HG03521 (cell line): ENCODE data around the gene SDK2.
"Not testable (repeated sequence)": the region's sequence is repeated elsewhere in the genome, so short reads cannot be mapped to it uniquely, and the experiment has no call there.

Source experiments
- ATAC-seq: cut with Tn5 transposase; IDR thresholded peaks from one replicate; pipeline ENCODE4 v1.9.1; 2021; ENCODE audit warnings: mild to moderate bottlenecking, moderate library complexity; ENCODE audit not compliant: unreplicated experiment

The SDK2 gene

GRCh38 chr17:73492125-73492820 is 152.0 kb downstream of the SDK2 start:
- no peak for ATAC-seq

- no peak for ATAC-seq
Measured at GRCh38 chr17:73491648-73492047, 152.6 kb downstream of the SDK2 start.

- ATAC-seq, result no peak
Measured at GRCh38 chr17:73490851-73491250, 153.4 kb downstream of the SDK2 start.

DNA sequence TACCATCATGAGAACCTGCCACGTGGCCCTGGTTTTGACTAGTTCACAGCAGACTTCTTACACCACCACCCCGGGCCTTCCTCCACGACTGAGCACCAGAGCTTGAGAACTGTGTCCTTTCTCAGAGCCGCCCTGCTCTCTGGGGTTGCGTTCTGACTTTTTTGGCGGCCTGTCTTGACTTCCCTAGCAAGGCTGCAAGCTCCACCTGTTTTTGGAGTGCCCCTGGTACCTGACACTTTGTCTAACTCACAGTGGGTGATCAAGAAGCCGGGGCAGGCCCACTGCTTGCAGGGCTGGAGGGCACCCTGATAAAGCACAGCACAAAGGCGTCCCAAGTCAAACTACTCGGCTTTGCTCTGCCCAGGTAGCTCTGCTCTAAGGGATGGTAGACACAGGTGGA is 154.3 kb downstream of the SDK2 start:
- ATAC-seq, result no peak

DNA sequence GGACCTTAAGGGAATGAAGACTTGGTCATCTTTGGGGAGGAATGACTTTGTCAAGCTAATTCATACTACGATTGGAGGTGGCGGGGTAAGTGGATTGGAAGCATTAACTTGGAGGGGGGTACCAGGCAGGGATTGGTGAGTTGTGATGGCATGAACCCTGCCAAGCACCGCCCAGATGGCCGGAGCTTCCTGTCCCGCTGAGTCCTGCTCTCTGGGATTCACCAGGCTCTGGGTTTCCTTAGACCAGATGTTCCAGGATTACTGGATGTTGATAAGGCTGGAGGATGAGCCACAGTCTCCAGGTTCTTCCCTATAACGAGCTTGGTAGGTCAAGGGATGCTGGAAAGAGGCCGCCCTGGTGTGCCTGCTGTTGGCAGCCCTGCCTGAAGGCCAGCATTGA is 154.9 kb downstream of the SDK2 start:
- no peak for ATAC-seq

DNA sequence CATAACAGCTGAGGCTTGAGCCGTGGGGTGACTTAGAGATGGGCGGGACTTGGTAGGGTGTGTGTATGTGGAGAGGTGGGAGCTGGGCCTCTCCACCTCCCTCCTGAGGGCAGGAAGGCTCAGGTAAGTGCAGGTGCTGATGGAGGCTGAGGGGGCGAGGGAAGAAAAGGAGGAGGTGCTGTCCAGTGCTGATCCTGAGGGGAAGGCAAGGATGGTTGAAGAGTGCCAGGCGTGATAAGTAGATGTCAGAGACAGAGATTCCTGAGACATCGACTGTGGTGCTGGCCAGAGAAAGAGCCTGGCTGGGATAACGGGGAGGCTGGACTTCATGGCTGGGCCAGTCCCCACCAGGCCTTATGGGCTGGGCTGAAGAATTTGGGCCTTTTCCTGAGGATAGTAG is 159.1 kb downstream of the SDK2 start:
- no peak for ATAC-seq

DNA sequence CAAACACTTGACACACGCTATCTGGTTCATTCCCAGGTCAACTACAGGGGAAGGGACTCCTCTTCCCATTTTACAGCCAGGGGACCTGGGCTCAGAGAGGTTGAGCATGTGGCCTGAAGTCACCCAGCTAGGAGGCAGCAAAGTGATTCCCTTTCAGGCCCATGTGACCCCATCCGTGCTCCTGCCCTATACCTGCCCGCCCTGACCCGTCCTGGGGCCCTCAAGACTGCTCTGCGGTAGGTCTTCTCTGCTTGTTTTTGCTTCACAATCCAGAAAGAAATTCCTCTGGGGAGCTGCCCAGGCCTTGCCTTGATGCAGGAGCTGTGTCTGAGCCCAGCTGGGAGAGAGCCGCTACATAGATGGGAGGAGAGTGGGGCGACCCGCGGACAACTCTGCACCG is 161.4 kb downstream of the SDK2 start:
- no peak for ATAC-seq

- ATAC-seq, result no peak
Measured at GRCh38 chr17:73482251-73482716, 162.0 kb downstream of the SDK2 start.

- no peak for ATAC-seq
Measured at GRCh38 chr17:73481676-73482075, 162.6 kb downstream of the SDK2 start.

- ATAC-seq, result no peak
Measured at GRCh38 chr17:73480740-73481139, 163.5 kb downstream of the SDK2 start.

DNA sequence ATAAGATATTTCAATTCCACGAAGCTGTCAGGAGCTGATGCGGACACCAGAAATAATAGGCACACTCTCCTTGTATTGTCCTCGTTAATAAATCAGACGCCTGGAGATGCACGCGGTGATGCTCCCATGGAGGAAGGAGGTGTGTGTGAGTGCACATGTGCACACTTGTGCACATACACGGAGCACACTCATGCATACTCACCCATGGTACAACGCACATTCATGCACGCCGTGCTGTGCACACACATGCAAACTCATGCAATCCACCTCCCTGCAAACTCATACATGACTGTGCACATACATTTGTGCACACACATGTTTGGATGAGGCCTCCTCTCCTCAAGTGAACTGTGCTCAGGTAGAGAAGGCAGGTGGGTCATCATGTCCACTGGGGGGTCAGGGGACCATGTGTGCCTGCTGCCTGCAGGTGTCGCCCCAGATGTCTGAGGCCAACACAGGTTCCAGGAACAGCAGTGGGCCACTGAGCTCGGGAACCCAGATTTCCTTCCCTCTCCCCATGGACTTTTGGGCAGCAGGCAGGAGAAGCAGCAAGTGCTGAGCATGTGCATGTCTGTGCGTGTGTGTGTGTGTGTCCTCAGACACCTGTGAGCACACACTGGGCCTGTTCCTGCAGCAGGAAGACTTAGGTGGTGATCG is 165.3 kb downstream of the SDK2 start:
- ATAC-seq, result no peak

DNA sequence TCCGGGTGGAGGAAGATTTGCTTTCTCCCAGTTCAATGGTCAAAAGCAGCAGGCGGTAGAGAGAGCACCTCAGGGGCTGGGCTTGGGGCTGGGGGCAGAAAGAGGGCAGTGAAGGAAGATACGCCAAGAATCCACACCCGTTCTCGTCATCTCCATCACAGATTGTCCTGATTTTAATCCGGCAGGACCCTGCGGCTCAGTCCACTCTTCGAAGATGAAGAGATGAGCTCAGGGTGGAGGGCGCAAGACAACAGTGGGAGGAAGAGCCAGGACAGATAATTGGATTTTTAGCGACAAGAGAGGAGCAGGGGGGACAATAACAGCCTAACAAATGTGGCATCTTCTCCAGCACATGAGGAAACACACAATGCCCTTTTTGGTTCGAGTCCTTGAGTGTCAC is 165.9 kb downstream of the SDK2 start:
- ATAC-seq, result no peak

DNA sequence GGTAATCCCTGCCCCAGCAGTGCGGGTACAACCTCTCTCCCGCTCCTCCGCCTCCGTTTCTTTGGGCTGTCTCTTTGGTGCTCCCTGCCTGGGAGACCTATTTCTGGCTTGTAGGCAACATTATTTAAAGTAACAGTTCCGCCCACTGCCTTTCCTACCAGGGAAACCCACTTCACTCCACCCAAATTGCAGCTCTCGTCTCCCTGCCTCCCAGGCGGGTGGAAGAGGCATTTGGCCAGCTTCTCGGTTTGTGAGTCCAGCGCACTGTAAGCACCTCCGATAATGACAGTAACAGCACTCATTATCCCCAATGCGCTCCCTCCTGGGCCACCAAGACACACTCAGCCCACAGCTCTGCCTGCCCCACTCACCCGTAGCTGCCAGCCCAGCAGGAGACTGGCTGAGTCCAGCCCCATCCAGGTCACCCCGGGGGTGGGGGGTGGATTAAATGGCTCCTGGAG is 167.3 kb downstream of the SDK2 start:
- no peak for ATAC-seq

DNA sequence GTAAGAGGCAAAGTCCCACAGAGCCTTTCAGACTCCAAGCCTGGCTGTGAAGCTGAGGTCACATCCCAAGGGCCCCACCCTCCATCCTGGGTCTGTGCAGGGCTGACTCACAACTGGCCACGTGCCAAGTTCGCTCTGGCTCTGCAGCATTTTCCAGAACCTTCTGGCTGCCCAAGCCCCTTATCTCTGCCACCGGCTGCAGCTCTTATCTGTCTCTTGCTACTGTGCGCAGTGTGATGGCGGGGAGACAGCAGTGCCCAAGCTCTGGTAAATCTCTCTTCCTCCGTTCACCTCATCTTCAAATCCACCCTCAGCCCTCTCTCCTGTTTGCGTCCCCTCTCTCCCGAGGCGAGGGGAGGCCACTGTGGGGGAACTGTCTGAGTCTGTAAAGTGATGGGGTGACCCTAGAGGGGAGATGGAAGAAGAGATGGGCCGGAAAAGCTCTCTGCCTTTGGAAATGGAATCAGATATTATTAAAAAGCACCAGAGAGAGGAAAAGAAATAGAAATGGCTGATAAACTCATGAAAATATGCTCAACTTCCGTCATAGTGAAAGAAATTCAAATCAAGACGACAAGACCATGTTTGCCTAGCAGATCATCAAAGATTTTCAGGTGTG is 169.8 kb downstream of the SDK2 start:
- ATAC-seq, result no peak

DNA sequence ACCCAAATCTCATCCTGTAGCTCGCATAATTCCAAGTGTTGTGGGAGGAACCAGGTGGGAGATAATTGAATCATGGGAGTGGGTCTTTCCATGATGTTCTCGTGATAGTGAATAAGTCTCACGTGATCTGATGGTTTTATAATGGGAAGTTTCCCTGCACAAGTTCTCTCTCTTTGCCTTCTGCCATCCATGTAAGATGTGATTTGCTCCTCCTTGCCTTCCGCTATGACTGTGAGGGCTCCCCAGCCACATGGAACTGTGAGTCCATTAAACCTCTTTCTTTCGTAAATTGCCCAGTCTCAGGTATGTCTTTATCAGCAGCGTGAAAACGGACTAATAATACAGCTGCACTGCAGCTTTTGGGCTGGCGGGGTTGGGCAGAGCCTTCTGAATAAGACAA is 171.5 kb downstream of the SDK2 start:
- ATAC-seq, result not testable (repeated sequence)

DNA sequence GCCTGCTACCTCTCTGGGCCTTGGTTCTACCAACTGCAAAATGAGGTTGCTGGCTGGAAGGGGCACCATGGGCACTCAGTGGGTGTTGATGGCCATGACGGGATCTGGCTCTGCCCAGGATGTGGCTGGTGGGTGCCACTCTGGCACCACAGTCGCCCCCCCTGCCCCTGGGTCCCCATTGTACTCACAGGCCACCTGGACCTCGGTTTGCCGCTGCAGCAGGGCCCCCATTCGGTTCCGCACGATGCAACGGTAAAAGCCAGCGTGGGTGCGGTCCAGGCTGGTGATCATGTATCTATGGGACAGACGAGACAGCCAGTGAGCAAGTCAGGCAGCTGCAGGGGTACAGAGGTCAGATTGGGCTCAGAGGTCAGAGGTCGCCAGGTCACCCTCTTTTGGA is 172.3 kb downstream of the SDK2 start:
- ATAC-seq, result no peak

- no peak for ATAC-seq
Measured at GRCh38 chr17:73470316-73470826, 173.9 kb downstream of the SDK2 start.

DNA sequence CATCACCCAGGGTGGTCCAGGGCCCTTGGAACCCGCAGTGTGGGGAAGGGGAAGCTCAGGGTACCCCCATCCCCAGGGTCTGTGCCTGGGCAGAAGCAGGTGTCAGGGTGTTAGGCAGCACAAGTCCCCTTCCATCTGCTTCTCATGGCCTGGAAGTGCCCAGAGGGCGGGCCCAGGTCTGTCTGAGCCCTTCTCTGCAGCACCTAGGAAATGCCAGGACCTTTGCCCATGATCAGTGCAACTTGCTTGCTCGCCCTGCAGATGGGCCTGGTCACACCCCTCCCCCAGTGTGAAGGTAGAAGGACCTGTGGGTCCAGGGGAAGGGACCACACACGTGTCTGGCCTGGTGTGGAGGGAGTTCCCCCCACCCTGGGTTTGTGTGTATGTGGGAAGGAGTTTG is 174.9 kb downstream of the SDK2 start:
- no peak for ATAC-seq

- ATAC-seq, result no peak
Measured at GRCh38 chr17:73468221-73468620, 176.0 kb downstream of the SDK2 start.

DNA sequence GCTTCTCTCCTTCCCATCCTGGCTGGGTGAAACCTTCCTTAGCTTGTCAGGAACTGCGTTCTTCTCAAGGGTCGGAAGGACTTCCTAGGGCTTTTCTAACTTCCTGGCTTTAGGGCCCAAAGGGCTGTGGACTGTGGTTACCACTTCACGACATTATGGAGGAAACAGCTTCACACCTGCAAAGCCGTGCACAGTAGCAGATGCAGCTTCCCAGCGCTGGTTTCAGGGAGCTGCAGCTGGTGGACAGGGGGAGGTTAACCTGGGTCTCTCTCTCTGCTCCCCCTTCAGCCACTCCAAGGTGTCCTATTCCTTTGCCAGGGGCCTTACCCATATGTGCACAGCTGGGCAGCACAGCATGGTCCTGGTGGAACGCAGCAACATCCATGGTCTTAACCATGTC is 176.6 kb downstream of the SDK2 start:
- no peak for ATAC-seq

DNA sequence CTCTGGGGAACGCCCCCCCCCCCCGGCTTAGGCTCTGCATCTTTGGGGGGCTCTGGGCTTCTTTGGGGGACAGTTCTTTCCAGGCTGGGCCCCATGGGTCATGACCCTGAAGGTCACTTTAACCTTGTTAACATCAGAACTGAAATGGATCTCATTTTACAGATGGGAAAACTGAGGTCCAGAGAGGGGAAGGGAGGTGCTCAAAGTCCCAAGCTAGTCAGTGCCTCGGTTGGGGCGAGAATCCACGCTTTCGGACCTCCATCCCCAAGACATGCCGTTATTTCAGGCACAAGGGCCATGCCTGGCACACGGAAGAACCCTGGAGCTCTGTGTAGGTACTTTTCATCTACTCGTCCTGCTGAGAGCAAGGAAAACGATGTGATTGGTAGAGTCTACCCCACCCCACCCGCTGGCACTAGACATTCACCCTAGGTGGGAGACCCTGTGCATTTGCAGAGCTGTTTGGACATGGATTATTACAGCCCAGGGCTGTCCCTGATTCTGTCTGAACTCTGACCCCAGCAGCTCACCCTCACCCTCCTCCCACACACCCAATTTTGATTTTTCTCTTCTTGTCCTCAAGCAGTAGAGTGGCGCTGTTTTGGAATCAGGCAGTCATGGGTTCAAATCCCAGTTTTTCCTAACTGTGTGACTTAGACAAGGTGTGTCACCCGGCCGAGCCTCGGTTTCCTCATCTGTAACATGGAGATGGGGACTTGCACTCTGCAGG is 177.4 kb downstream of the SDK2 start:
- no peak for ATAC-seq

- ATAC-seq, result no peak
Measured at GRCh38 chr17:73465953-73466230, 178.4 kb downstream of the SDK2 start.
